T-helper 9 cell (primary cell): Measurements from ENCODE around the gene IPO4.

Source experiments
- DNase-seq: peaks from one replicate; pipeline ENCODE4 v3.0.0-alpha.2; 2020

IPO4 gene

GRCh38 chr14:24146453-24146977, 42.1 kb downstream of the IPO4 start, which contains the start of gene PSME2:
Gene PSME2, minus strand, starts transcription at chr14:24146610. Its CDS starts 29 bp downstream, at chr14:24146581.
- peak; percentile 74 for DNase-seq

- no peak for DNase-seq
Observed at GRCh38 chr14:24145690-24146452, 42.7 kb downstream of the IPO4 start.

DNA sequence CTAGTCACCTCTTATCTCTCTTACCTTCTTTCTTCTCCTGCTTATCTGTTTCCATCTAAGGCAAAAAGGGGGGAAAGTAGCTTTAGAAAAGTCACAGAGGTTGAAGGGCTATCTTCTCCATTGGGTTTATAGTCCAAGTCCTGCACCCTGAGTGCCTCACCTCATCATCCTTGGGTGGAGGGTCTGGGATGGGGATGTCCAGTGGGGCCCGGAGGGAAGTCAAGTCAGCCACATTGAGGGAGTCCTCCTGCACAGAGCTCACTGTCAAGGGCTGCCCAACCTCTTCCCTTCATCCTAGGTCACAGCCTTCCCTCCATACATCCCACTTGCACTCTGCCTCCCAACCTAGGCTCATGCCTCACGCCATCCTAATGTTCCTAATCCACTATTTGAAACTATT, 43.4 kb downstream of the IPO4 start:
- no peak for DNase-seq

DNA sequence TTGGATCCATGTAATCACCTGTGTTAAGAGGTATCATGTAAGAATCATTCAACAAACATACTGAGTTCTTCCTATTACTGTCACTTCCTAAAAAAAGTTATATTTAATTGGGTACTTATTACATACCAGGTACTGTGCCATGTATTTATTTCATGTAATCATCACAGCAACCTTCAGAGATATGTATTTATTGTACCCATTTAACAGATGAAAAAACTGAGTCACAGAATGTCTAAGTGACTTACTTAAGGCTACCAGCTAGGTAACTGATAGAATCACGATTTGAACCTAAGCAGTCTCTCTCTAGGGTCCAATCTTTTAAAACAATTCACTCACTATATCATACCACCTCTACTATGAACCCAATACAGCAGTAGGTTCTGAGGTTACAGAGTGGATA, 44.2 kb downstream of the IPO4 start:
- no peak for DNase-seq

DNA sequence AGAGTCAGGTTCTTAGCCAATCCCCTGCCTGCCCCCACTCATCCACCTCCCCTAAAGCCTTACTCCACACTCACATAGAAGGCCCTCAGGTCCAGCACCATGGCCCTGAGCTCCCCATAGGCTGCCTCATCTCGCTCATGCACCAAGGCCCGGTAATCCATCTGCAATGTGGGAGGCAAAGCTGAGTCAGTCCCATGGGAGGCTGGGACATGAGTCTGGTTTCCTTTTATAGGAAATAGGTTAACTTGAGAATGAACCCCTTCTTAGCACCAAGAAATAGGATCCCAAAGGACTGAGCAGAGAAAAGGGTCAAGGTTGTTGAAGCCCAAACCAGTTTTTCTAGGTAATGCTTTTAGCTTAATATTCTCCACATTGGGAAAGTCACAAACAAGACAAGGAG, 45.1 kb downstream of the IPO4 start:
- no peak for DNase-seq

DNA sequence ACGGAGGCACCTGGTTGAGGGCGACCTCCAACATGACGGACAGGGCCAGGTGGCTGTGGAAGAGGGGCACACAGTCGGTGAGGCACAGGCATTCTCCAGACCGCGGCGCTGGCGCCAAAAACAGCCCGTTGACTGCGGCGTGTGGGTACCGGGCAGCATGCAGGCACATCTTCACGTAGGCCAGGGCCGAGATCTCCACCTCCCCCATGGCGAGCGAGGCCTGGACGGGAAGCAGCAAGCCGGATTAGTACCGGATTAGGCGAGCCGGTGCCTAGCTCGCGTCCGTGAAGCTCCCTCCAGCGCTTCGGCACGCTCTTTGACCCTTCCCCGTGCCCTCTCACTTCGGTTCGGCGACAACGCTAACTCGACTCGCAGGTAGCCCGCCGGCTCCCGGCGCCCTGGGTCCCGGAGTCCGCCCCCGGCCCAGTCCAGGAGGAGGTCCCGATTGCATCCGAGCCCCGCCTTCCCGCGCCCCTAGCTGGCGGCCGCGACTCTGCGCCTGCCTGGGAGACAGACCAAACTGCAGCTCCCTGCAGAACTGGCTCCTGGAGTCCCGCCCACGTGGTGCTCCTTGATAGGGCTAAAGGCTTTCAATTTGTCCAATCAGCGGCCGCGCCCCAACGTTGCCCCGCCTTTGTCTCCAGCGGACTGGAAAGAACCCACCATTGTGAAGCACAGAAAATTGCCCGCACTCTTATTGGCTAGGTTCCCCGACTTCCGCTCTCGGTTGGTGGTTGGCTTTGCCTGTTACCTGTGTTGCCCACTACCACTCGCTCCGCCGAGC, 47.3 kb downstream of the IPO4 start, which contains the start of gene EMC9:
TSS of gene EMC9 (minus strand) at position 495 of the 784 bp plus-strand sequence. CDS start at position 208, 287 bp downstream.
- peak; percentile 98 for DNase-seq

DNA sequence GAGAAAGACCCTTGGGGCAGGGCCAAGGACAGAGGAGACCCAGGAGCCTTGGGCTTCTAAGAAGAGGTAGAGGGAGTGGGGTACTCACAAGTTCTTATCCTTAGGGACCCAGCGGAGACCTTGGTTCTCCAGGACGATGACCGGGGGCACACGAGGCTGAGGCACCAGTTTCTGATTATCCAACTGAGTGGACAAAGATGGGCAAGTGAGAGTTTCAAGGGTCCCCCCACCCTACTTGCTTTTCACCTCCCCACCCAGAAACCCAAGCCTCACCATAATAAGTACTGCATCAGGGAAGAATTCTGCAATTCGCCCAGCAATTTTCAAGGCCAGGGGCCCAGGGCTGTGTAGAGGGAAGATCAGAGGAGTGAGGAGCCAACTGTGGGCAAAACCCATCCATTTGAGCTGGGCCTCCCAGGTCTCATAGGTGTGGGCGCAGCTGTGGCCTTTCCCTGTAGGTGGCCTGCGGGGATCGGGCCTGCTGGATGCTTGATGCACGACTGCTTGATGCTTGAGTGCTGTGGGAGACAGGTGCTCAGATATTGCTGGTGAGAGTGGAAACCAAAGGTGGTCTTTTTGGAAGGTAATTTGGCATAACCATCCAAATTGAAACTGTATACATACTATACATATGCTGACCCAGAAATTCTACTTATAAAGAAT, 49.2 kb downstream of the IPO4 start:
- DNase-seq: no peak

- no peak for DNase-seq
Observed at GRCh38 chr14:24138396-24139271, 50.0 kb downstream of the IPO4 start.

DNA sequence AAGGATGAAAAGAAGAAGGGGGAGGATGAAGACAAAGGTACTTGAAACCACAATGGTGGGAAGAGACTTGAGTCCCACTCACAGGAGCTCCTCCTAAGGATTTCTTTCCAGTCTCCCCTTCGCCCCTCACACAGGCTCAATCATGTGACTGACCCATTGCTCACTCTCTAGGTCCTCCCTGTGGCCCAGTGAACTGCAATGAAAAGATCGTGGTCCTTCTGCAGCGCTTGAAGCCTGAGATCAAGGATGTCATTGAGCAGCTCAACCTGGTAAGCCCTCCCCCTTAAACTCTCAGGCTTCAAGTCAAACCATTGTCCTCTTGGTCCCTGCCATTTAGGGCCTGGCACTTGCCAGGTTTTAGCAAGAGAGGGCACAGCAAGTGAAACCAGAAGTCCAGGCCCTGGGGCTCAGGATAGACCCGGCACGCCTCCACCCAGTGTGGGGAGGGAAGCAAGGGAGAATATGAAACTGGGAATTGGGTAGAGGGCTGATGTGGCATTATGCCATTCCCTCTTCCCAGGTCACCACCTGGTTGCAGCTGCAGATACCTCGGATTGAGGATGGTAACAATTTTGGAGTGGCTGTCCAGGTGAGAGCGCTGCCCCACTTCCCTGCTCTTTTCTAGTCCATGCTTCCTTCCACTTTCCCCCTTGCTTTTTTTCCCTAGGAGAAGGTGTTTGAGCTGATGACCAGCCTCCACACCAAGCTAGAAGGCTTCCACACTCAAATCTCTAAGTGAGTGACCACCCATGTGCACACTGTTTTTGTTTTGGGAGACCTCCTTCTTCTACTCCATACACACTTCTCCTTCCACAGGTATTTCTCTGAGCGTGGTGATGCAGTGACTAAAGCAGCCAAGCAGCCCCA, 50.9 kb downstream of the IPO4 start:
- DNase-seq: no peak

- DNase-seq: no peak
Observed at GRCh38 chr14:24136684-24137528, 51.7 kb downstream of the IPO4 start.

DNA sequence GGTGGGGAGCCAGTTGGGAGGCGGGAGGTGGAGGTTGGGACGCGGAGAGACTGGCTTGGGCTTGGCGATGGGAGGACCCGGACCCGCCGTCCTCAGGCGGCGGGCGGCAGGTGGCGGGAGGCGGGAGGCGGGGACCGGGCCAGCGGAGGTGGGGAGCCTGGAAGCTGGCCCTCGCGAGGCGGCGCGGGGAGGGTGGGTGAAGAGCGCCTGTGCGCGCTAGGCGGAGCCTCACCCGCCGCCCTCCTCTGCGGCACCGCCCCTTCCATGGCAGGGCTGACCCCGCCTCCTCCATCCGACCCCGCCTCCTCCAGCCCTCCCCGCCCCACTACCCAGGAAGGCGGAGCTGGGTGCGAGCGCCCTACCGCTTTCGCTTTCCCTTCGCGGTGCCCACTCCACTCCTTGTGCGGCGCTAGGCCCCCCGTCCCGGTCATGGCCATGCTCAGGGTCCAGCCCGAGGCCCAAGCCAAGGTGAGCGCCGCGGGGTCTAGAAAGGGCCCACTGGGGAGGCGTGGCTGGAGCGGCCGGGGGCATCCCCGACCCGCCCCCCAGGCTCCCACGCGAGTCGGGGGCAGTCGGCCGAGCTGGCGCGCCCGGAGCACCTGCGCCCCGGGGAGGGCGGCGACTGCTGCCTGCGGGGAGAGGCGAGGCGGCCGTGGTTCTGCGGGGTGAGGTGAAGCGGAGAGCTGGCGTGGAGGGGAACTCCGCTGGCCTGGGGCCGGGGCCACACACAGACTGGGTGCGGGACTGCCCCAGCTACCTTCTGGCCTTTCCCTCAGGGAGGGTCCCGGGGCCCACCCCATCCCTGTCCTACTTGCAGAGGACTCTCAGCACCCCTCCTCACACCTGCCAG, 52.6 kb downstream of the IPO4 start, which contains the start of gene PSME1:
TSS of gene PSME1 (plus strand) at position 361 of the 850 bp plus-strand sequence. CDS start at position 430, 69 bp downstream.
- DNase-seq: peak; percentile 94

DNA sequence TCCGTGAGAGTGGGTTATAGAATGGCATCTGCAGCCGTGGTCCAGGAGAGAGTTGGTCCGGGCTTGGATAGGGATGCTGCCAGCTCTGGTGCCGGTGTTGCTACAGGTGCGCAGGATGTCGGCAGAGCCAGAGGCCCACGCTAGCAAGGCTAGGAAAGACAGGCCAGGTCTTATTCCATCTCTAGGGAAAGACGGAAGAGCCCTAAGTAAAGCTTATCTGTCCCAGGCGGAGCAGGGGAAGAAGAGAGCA, 53.1 kb downstream of the IPO4 start:
- DNase-seq: no peak

DNA sequence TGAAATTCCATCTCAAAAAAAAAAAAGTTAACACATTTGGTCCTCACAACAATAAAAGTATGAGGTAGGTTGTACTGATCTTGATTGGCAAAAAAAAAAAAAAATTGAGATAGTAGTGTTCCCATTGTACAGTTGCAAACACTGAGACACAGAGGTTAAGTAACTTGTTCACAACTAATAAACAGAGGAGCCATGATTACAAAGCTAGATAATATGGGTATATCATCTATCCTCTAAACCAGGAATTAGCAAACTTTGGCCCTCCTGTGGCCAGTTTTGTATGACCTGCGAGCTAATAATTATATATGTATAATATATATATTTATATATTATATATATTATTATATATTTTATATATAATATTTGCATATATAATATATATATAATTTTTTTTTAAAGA, 54.9 kb downstream of the IPO4 start:
- no peak for DNase-seq

GRCh38 chr14:24132976-24133375, 55.6 kb downstream of the IPO4 start:
- DNase-seq: no peak

DNA sequence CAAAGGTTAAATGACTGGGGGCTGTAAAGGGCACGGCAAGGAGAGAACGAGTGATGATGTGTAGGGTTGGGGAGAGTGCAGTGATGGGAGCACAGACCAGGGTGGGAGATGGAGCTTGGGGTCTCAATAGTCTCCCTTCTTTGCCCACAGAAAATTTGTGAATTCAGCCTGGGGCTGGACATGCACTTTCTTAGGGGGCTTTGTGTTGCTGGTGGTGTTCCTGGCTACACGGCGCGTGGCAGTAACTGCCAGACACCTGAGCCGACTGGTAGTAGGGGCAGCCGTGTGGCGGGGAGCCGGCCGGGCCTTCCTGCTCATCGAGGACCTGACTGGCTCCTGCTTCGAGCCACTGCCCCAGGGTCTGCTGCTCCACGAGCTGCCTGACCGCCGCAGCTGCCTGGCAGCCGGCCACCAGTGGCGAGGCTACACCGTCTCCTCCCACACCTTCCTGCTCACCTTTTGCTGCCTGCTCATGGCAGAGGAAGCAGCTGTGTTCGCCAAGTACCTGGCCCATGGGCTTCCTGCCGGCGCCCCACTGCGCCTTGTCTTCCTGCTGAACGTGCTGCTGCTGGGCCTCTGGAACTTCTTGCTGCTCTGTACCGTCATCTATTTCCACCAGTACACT, 56.4 kb downstream of the IPO4 start:
- DNase-seq: no peak

GRCh38 chr14:24131549-24131966, 57.1 kb downstream of the IPO4 start:
- DNase-seq: no peak

DNA sequence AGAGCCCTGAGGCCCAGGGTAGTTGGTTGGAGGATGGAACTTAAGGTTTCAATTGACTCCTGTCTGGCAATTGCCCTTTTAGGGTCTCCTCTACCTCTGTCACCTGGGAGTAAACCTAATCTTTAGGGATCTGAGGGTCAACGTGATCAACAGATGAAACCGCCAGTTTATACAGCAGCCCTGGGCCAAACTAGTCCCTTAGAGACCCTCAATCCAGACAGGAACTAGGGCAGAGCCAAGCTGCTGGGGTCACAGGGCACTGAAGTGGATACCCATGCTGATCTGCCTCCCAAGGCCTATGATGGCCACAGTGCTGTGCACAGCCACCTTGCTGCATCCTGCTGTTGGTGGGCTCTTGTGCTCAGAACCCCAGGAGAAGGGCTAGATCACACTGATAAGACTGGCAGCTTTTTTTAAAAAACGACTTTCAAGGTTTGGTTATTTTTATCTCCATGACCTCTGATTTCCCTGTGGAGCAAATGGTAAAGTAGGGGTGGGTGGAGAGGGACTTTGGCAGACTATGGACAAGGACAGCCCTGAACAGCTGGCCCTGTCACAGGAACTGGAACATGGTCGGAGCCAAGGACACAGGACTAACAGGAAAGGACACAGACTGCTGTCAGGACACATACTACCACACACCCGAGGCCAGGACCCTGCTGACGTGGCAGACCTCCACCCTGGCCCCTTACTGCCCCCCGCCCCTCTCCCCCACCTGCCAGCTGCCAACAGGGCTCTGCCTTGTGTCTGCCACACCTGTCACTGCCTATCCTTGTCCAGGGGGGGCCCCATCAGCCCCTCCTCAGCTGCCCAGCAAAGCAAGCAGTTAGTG, 57.7 kb downstream of the IPO4 start:
- DNase-seq: no peak

GRCh38 chr14:24130380-24130716, 58.3 kb downstream of the IPO4 start, which contains the start of gene FITM1:
Gene FITM1, plus strand, starts transcription at chr14:24130659. Its CDS starts 905 bp downstream, at chr14:24131564.
- no peak for DNase-seq
